HG03025 (cell line): ENCODE data around the gene PLEKHA4.
"Not testable (repeated sequence)": the region's sequence is repeated elsewhere in the genome, so short reads cannot be mapped to it uniquely, and the experiment has no call there.

Experiments used
- ATAC-seq: cut with Tn5 transposase; IDR thresholded peaks from one replicate; pipeline ENCODE4 v1.9.1; 2021; ENCODE audit warnings: mild to moderate bottlenecking, moderate library complexity; ENCODE audit not compliant: unreplicated experiment, low FRiP score

Gene PLEKHA4

DNA sequence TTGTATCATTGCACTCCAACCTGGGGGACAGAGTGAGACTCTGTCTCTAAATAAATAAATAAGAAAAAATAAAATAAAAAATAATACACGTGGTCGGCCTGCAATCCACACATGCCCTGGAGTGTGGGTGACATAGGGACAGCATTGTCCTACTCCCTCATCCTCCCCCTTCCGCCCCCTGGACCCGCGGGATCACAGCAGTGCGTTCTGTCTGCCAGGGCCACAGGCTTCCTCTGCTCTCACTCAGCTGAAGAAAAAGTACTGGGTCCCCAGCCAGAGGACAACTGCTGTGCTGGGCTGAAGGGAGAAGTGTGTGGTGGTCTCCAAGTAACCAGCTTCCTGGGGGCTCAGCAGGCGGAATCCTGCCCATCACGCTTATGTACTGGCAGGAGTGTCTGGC is 63.9 kb downstream of the PLEKHA4 start:
- no peak for ATAC-seq

DNA sequence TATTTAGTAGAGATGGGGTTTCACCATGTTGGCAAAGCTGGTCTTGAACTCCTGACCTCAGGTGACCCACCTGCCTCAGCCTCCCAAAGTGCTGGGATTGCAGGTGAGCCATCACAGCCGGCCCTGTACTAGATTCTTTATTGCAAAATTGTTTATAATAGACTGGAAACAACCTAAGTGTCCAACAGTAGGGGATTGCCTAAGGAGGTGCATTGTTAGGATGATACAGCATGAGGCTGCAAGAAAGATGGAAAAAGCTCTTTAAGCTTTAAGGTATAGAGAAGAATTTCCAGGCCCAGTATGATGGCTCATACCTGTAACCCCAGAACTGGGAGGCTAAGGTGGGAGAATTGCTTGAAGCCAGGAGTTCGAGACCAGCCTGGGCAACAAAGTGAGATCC is 65.8 kb downstream of the PLEKHA4 start:
- no peak for ATAC-seq

DNA sequence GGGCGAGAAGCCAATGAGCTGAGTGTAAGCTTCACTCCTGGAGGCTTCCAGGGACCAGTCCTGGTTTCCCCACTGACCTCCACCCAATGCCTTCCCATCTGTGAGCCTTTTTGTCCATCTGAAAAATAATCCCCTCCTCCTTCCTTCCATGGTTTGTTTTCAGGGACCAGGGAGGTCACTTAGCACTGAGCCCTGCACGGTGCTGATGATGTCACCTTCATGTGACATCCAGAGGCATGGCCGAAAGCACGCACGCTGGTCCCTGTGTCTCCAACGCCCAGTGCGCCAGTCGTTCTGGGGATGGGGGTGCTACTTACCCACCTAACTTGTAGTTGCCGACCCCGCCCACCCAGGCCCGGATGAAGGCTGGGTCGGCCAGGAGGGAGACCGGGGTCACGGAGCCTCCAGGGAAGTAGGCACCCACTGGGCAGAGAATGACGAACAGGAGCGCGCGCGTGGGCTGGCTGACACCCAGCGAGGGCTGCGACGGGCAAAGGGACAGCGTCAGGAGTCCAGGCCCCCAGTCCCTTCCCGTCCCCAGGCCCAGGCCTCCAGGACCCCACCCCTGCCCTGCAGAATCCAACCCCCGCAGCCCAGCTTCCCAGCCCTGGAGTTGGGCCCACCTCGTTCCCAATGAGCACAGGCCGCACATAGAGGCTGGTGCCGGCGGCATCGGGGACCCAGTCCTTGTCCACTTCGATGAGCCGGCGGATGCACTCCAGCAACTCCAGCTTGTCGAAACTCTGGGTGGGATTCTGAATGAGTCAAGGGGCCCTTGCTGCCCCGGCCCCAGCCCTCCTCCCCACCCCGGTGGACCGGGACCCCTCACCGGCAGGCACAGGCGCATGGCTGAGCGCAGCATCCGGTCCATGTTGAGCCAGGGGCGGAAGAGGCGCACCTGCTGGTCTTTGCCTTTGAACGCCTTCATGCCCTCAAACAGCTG is 68.8 kb downstream of the PLEKHA4 start:
- no peak for ATAC-seq

DNA sequence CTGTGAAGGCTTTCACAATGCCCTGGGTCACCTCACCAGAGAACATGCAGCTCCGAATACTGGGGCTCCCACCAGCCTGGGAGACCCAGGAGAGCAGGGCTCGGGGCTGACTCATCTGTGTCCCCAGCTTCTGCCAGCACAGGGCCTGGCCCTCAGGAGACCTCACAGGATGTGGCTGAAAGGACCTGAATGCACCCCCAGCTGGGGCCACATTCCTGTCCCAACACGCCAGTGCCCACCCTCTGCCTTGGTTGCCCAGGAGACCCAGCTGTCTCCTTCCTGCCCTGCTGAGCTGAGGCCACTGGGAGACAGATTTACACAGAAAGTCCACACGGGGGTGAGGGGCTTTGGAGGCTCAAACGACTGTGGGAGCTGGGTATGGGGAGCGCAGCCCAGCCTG is 69.5 kb downstream of the PLEKHA4 start:
- no peak for ATAC-seq

DNA sequence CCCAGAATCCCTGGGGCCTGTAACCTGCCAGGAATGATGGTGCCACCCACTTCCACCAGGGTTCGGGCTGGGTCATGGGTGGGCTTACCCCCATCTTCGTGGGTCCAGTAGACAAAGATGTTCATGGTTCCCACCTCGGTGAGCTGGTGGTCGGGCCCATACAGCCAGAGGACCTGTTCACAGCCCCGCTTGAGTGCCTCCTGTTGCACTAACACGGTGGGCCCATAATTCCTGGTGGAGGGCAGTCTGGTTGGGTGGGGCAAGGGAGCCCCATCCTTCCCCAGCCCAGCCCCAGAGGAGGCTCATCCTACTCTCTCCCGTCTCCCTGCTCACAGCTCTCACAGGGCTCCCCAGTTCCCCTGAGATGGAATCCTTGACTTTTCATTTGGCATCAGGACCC is 71.3 kb downstream of the PLEKHA4 start:
- ATAC-seq: no peak

DNA sequence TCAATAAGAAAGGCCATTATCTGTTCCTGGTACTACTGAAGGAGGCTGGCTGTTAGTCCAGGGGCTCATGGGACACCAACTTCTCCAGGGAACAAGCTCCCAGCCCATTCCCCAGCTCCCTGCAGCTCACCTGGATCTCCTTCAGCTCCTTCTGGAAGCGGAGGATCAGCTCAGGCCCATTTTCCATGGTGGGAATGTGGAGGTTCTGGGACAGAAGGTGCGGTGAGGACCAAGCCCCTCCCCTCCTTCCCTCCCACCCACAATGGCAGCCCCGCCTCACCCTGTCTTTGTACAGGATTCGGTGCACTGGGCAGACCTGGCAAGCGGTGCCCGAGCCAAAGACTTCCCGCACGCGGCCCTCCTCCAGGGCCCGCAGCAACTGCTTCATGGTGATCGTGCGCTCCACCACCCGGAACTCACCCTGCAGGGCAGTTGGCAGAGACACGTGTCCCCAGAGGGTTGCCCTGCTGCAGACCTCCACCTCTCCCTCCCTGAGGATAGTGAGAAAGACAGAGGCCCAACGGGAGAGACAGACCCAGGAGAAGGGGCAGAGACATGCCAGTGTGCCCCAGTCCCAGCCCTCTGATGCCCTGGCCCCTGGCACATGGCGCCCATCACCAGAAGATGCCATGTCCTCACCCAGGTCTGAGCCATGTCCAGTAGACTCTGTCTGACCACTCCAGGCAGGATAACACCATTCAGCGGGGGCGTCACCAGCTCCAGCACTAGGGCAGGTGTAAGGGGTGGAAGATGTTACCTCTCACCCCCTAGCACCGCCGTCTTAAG is 71.9 kb downstream of the PLEKHA4 start:
- no peak for ATAC-seq

DNA sequence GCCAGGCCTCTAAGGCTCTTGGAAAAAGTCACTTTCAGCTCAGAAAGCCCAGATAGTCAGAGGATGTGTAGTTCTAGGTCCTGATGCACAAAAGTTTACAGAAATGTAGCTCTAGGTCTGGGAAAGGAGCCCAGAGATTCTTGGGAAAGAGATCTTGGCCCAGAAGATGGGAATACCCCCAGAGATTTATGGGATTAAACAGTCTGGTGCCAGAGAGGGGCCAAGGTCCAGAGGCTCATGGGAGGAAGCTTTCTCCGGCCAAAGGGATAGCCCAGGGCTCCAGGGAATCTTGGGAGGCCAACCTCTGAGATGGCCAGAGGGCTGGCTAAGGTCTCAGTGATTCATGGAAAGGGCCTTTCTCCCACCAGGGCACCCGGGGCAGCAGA is 72.7 kb downstream of the PLEKHA4 start:
- ATAC-seq: no peak

DNA sequence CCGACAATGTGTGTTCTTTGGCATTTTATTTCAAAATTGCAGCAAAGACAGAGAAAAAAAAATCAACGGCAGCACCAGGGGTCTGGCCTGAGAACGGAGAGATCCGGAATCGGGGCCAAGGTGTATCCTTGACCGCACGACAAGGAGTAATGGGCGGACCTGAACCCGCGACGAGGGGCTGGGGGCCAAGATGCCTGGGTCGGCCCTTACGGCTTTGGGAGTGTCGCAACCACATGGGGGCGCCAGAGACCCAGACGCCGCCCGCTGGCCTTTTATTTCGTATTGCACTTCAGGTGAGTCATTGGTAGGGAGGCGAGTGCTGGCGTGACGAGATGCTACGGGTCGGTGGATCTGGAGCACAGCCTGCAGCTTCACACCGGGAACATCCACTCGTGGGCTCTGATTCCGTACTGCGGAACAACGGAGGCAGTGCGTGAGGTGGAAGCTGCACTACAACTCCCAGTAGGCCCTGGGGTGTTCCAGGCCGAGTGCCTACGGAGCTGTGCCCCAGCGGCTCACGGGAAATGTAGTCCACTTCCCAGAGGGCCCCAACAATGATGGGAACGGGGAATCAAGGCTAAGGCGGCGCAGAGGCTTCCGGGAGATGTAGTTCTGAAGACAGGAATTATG is 73.2 kb downstream of the PLEKHA4 start:
- ATAC-seq: peak; percentile 79

DNA sequence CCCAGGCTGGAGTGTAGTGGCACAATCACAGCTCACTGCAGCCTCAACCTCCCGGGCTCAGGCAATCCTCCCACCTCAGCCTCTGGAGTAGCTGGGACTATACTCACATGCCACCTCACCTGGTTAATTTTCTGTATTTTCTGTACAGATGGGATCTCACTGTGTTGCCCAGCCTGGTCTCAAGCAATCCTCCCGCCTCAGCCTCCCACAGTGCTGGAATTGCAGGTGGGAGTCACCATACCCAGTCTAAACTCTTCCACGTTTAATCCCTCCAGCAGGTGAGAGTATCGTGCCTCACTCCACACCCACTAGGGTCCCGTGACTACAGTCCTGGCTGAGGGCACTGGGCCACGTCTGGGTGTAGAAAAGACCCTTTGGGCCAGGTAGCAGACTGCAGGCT is 74.1 kb downstream of the PLEKHA4 start:
- no peak for ATAC-seq

DNA sequence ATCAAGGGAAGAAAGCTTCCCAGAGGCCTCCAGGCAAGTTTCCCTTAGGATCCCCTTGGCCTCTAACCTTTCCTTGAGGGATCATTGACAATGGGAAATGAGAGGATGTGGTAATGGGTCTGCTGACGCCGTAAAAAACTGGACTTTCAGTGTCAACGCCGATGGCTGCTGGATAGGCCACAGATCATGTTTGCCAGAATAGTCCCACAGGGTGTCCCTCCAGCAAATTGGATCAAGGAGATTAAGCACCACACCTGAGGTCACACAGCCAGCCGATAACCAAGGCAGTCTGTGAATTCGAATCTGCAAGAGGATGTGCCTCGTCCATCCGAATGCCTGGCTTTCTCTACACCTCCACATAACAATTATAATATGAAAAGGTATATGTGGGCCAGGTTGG is 75.1 kb downstream of the PLEKHA4 start:
- no peak for ATAC-seq

DNA sequence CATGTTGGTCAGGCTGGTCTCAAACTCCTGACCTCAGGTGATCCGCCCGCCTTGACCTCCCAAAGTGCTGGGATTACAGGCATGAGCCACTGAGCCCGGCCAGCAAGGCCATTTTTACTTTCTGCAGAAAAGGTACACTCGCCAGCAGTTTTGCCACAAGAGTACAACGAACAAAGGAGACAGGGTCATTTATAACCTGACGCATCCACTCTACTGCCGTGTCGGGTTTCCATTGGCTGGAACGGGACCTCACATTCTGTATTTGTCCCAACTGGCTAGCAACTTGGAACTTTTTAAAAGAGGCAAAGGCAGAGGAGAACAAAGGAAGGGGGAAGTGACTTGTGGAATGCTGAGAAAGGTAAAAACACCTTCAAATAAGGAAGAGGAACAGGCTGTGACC is 81.1 kb downstream of the PLEKHA4 start:
- ATAC-seq: not testable (repeated sequence)
